ENCODE measurements around the gene PRPF38B. TPM values are rescaled to one million over a fixed set of nuclear protein-coding genes. Genes with fewer than 3 reads are reported as not detected.
"Not testable (repeated sequence)": the region's sequence is repeated elsewhere in the genome, so short reads cannot be mapped to it uniquely, and the experiment has no call there.

PRPF38B gene, protein sequence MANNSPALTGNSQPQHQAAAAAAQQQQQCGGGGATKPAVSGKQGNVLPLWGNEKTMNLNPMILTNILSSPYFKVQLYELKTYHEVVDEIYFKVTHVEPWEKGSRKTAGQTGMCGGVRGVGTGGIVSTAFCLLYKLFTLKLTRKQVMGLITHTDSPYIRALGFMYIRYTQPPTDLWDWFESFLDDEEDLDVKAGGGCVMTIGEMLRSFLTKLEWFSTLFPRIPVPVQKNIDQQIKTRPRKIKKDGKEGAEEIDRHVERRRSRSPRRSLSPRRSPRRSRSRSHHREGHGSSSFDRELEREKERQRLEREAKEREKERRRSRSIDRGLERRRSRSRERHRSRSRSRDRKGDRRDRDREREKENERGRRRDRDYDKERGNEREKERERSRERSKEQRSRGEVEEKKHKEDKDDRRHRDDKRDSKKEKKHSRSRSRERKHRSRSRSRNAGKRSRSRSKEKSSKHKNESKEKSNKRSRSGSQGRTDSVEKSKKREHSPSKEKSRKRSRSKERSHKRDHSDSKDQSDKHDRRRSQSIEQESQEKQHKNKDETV
- total RNA-seq, result 16.0 TPM

DNA sequence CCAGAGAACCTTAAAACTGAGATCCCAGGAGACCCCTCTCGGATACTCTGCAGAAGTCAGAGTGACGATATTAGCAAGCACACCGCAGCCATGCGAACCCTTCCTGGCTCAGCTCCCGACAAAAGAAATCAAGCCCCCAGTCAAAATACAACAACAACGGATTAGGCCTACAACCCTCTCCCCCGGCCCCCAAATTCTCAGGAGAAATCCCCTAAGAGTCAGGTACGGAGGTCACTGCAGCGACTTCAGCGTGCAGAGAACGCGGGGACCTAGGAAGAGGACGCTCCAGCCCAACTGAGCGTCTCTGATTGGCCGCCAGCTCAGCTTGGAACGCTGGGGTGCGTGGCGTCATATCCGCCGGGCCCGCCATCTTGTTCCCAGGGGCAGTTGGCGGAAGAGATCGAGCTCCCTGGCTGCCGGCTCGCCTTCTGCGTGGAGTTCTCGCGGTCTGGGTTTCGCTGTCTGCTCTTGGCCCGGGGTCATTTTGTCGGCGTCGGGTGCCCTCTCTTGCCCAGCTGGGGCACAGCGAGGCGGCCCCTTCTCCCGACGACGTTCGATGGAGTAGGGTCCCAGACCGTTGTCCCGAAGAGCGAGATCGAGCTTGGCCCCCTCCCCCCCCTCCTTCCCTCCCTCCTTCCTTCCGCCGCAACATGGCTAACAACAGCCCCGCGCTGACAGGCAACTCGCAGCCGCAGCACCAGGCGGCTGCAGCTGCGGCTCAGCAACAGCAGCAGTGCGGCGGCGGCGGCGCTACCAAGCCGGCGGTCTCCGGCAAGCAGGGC lies at the start of gene PRPF38B:
Gene PRPF38B, plus strand, starts transcription at position 369 of the 782 bp plus-strand sequence. Its CDS starts 282 bp downstream, at position 651.
- ATAC-seq, result peak; percentile 97

DNA sequence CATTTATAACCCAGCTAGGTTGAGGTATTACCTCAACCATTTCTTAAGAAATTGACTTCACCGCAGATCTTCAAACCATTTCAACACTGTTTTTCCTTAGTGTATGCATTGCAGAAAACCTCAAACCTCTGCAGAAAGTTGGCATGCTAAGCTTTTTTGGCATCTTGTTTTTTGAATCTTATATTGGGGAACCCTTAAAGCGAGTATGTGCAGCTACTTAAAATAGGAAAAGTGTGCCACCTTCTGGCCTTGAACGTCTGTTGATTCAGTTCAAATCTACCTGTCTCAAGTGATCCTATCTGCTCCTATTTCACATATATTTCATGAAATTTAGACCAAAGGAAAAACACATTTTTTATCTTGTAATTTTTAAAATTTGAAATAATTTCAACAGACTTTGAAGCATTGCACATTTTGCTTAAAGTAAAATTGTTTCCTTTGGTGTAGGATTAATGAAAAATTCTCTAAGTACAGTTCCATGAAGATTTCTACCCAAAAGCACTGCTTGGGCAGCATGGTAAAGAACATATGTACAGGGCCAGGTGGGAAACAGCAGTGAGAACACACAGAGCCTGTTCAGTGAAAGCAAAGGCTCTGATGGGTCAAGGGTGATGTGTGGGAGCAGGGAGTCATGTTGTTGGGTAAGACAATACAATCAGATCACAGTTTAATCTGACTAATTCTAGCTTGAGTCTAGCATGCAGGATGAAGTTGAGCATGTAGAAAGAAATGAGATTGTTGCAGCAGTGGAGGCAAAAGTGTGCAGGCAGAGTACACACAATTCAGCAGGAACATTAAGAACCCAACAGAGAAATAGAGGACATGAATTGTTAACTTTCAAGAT lies 48.4 kb upstream of the PRPF38B start:
- peak; percentile 59 for ATAC-seq

DNA sequence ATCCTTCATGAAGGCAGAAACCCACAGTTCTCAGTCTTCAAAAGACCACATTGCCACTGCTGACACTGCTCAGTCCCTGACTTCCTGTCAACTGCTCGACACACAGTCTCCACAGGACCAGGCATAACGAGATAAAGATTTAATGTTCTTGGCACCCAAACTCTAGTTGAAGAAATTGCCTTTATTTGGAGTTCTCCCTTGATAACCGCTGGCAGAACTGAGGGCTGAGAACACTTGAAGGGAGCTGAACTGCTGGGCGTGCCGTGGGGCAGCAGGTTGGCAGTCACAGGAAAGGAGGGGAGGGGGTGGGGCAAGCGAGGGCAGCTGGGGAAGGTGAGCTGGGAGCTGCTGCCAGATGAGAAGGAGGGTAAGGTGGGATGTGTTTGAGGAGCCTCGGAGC lies 47.1 kb upstream of the PRPF38B start:
- ATAC-seq, result no peak

DNA sequence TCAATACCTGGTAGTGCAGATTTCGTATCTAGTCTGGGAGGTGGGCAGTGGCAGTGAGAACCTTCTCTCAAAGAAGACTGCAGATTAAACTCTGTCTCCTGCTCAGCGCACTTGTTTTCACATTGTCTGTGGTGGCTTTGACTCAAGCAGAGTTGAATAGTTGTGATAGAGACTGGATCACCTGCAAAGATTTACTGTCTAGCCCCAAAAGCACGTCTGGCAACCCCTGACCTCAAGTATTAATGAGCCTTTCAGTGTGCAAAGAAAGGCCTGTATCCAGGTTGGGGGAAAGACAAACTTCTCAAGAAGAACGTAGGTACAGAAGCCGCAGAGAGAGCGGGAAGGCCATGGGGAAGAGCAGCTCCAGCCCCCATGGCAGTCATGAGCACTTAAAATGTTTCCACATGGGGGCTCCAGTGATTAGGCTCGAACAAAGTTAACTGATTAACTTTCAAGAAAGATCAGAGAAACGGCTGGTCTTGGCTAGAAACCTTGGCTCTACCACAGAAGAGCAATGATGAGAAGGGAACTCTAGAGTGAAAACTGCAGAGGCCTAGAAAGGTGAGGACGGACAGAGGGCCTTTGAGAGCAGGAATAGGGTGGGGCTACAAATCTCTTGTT lies 46.4 kb upstream of the PRPF38B start:
- no peak for ATAC-seq

DNA sequence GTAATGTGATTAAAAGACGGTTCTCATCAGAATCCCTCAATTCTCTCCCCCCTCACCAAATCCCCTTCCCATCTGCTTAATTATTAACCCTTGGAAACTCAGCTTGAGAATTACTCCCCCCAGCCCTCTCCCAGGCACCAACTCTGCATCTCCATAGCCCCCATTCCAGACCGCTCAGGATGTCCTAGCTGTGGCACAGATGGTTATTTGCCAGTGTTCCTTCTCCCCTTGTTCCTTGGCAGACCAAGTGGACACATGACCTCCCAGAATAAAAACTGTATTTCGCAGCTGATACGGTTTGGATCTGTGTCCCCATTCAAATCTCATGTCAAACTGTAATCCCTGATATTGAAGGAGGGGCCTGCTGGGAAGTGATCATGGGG lies 45.9 kb upstream of the PRPF38B start:
- no peak for ATAC-seq

DNA sequence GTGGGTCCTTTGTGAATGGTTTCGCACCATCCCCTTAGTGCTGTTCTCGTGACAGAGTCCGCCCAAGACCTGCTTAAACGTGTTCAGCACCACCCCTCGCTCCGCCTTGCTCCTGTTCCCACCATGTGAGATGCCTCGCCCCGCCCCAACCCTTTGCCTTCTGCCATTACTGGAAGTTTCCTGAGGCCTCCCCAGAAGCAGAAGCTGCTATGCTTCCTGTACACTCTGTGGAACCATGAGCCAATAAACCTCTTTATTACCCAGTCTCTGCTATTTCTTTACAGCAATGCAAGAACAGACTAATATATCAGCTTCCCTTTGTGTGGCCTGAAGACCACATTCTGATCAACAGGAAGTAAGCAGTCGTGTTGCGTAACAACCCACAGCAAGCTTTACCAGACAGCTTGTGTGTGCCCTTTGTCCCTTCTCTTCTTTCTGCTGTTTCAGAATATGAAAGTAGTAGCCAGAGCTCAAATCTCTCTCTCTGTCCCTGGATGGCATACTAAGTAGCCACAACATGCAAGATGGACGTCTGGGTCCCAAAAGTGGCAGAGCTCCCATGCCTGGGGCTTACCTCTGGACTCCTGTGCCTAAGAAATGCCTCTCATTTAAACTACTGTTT lies 45.4 kb upstream of the PRPF38B start:
- peak; percentile 81 for ATAC-seq

DNA sequence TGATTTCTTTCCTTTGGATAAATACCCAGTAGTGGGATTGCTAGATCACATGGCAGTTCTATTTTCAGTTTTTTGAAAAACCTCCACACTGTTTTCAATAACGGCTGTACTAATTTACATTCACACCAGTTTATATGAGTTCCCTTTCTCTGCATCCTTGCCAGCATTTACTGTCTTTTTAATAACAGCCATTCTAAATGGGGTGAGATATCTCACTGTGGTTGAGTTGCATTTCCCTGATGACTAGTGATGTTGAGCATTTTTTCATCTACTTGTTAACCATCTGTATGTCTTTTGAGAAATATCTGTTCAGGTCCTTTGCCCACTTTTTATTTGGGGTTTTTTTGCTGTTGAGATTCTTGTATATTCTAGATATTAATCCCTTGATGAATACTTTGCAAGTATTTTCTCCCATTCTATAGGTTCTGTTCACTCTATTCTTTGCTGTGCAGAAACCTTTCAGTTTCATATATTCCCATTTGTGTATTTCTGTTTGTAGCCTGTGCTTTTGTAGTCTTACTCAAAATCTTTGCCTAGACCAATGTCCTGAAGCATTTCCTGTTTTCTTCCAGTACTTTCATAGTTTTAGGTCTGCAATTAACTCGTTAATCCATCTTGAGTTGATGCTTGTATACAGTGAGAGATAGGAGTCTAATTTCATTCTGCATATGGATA lies 38.5 kb upstream of the PRPF38B start:
- no peak for ATAC-seq

DNA sequence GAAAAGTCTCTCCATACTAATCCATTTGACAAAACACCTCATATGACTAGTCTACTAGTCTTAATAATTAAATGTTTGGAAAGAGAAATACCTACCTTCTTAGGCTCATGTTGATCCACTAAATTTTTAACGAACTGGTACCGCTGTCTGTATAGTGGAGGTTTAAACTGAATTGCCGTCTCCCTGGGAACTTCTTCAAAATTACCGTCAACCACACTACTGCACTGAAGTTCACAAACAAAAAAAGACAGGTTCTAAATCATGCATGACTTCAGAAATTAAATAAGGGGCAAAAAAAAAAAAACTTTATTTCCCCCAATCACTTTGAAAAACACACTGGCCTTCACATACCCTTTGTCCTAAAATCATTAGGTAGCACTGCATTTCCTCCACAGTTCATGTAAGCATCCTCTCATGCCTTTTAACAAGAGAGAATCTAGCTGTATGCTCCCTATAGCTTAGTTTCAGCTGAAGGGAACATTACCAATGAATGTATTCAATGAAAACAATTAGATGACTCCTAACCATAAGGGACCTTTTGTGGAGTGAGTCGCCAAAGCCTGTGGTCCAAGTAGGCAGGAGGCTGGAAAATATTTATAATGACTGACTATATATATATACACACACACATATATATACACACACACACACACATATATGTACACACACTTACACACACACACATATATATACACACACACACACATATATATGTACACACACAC lies 34.6 kb upstream of the PRPF38B start:
- no peak for ATAC-seq

DNA sequence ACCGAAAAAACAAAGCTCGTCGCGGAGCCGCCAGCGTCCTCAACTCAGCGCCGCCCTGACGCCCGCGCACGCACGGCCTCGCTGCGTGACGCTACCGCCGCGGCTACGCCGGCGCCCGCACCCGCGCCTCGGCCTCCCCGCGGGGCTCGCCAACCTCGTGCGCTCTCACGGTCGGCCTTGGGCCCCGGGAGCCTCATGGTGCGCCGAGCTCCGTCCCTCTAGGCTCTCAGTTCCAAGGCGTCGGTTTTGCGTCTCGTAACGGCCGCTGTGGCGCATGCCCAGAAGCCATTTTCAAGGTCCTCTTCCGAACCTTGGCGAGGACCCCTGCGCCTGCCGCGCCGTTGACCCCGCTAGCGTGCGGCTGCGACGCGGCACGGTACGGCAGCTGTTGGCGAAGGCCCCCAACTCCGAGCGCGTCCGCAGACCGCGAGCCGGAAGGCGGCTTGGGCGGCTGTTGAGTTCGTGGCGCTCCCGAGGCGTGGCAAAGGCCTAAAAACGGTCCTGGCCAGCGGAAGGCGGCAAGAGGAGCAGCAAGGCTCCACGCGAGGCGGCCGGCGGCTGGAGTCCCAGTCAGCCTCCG lies 31.0 kb upstream of the PRPF38B start, which contains the start of gene HENMT1:
Gene HENMT1, minus strand, starts transcription at position 64 of the 580 bp plus-strand sequence. CDS start 1,209 bp downstream, outside the sequence.
- ATAC-seq, result peak; percentile 88

DNA sequence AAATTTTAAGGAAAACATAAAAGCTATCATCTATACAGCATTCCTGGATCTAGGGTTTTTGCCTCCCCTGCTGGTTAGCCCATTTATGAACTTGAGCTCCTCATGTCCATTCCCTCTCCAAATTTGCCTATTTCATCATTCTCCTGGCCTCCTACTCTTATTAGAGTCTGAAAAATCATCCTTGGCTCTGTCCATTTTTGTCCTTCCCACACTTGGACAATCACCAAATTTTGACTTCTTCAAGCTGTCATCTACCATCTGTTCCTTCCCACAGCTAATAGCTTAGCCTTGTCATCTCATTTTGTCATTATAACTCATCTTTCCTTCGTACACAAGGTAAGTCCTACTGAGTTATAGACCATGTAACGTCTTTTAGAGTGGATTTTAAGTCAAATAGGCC lies 29.0 kb upstream of the PRPF38B start:
- no peak for ATAC-seq

DNA sequence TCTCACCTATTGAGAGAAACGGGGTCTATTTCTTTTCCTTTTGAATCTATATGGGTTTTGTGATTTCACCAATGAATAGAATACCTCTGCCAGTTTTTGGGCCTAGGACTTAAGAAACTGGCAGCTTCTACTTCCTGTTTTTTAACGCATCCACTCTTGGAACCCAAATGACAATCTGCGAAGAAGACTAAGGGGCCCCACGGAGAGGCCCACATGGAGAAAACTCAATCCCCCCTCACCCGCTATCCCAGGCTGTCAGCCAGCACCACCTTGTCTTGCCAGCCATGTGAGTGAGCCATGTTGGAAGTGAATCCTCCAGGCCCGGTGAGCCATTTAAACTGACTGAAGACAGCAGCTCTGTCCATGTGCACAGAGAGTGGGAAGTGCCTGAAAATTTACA lies 27.6 kb upstream of the PRPF38B start:
- ATAC-seq, result no peak

DNA sequence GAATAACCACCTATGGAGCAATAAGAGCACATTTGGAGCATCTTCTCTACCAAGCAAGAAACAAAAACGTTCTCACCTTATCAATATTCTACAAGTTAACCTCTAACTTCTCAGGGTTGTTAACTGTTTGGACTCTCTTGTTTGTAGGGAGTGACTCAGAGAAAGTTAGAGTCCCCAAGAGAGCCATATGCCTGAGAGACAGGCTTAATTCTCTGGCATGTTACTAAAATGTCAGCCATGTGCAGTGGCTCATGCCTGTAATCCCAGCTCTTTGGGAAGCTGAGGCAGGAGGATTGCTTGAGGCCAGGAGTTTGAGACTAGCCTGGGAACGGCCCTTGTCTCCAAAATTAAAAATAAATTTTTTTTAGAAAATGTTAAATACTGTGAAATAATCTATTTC lies 27.0 kb upstream of the PRPF38B start:
- no peak for ATAC-seq

DNA sequence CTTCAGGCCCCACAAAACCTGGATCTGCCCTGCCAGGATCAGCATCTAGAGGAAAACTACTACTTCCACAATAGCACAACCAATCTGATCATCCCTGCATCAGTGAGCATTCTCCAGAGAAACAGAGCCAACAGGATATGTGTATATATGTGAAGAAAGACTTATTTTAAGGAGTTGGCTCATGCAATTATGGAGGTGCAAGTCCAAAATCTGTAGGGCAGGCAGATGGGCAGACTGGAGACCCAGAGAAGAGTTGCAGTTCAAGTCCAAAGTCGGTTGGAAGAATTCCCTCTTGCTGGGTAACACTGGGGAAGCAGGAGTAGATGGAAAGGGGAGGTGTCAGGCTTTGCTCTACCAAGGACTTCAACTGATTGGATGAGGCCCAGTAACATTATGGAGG lies 26.3 kb upstream of the PRPF38B start:
- no peak for ATAC-seq

DNA sequence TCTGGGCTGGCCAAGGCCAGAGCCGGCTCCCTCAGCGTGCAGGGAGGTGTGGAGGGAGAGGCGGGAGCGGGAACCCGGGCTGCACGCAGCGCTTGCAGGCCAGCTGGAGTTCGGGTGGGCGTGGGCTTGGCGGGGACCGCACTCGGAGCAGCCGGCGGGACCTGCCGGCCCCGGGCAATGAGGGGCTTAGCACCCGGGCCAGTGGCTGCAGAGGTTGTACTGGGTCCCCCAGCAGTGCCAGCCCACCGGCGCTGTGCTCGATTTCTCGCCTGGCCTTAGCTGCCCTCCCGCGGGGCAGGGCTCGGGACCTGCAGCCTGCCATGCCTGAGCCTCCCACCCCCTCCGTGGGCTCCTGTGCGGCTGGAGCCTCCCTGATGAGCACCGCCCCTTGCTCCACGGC lies 24.7 kb upstream of the PRPF38B start:
- not testable (repeated sequence) for ATAC-seq

DNA sequence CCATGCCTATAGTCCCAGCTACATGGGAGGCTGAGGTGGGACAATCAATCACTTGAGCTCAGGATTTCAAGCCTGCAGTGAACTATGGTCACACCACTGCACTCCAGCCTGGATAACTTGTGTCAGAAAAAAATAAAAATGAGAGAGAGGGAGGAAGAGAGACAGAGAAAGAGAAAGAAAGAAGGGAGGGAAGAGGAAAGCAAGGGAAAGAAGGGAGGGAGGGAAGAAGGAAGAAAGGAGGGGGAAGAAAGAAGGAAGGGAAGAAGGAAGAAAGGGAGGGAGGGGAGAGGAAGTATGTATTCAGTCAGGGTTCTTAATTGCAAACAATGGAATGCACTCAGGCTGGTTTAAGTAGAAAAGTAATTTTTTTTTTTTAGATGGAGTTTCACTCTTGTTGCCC lies 23.3 kb upstream of the PRPF38B start:
- no peak for ATAC-seq

DNA sequence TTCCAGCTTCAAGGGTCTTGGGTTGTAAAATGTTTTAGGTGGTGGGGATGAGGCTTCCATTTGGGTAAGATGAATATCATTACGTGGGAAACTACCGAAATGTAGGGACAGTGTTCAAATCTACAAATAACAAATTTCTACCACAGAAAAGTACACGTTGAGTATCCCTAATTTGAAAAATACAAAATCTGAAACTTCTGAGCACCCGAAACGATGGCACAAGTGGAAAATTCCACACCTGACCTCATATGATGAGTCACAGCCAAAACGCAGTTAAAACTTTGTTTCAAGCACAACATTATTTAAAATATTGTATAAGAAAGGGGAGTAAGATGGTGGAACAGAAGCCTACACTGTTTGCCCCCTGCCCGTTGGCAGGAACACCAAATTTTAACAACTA lies 22.4 kb upstream of the PRPF38B start:
- ATAC-seq, result no peak

DNA sequence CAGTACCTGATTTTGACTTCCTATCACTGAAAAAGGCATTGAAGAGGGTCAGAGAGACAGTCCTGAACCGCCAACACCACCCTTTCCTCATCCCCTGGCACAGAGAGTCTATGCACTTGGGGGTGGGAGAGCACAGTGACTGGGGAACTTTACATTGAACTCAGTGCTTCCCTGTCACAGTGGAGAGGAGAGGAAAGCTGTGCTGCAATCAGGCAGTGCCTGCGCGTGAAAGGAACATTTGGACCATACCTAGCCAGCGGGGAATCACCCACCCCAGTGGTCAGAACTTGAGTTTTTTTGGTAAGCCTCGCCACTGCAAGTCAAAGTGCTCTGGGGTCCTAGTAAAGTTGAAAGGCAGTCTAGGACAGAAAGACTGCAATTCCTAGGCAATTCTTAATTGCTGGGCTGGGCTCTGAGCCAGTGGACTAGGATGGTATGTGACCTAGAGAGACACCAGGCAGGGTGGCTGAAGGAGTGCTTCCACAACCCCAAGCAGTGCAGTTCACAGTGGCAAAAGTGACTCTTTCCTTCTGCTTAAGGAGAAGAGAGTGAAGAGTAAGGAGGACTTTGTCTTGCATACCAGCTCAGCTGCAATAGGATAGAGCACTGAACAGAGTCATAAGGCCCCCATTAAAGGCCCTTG lies 21.9 kb upstream of the PRPF38B start:
- no peak for ATAC-seq

DNA sequence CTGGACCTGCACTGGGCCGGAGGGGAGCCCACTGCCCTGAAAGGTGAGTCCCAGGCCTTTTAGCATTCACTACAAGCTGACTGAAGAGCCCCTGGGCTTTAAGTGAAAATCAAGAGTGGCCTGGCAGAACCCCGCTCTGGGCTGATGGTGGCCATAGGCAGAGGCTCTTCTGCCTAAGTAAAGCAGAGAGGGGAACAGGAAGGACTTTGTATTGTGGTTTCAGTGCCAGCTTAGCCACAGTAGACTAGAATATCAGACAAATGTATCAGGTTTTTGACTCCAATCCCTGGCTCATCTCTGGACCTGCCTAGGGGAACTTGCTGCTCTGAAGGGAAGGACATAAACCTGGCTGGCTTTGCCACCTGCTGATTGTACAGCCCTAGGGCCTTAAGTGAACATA lies 21.0 kb upstream of the PRPF38B start:
- no peak for ATAC-seq

DNA sequence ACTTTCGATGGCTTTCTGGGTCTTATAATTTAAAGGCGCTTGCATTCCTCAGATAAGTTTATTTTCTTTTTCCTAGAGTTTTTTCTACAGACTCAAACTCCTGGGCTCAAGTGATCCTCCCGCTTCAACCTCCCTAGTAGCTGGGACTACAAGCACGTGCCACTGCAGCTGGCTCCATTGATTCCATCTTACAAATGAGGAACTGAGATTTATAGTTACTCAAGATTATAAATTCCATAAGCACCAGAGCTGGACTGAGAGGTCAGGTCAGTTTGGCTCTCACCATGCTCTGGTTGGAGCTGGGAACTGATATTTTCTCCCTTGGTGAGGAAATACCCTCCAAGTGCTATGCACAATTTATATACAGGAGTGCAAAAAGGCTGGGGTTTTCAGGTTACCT lies 13.4 kb upstream of the PRPF38B start:
- ATAC-seq, result no peak

All from esophagus mucosa (tissue), 1 donor.